HepG2 (cell line): ENCODE results near the gene CARMIL3. TPM values are rescaled to one million over a fixed set of nuclear protein-coding genes. Genes with fewer than 3 reads are reported as not detected.

Experiments
- ATF5 ChIP-seq: sonication (generic); formaldehyde crosslinking; IDR thresholded peaks from 2 replicates; pipeline ENCODE4 v1.4.0; 2020; ENCODE audit warnings: mild to moderate bottlenecking, low read depth, missing genetic modification reagents
- BCL6 ChIP-seq: IDR thresholded peaks from 2 replicates; pipeline ENCODE4 v1.6.1; 2016; ENCODE audit warnings: missing genetic modification reagents, missing compliant biosample characterization
- DZIP1 ChIP-seq: sonication (generic); formaldehyde crosslinking; IDR thresholded peaks from 2 replicates; pipeline ENCODE4 v1.5.0; 2020; ENCODE audit warnings: mild to moderate bottlenecking, missing genetic modification reagents
- EZH2 ChIP-seq: conservative IDR thresholded peaks from 2 replicates; pipeline ENCODE4 v1.6.1; 2012; ENCODE audit warnings: mild to moderate bottlenecking, low read depth, low read length, moderate library complexity
- KDM5A ChIP-seq: fragments of 200-600 bp; sonication (generic); IDR thresholded peaks from 2 replicates; pipeline ENCODE4 v1.7.0; 2018; ENCODE audit warnings: antibody characterized with exemption, mild to moderate bottlenecking, low read length, borderline replicate concordance
- KLF15 ChIP-seq: sonication (generic); formaldehyde crosslinking; IDR thresholded peaks from 2 replicates; pipeline ENCODE4 v1.8.1; 2023; ENCODE audit warnings: borderline replicate concordance, mild to moderate bottlenecking, inconsistent platforms, missing genetic modification reagents, mixed read lengths
- MEF2D ChIP-seq: sonication (generic); formaldehyde crosslinking; IDR thresholded peaks from 2 replicates; pipeline ENCODE4 v1.5.1; 2020; ENCODE audit warnings: mild to moderate bottlenecking, missing genetic modification reagents
- NFE2 ChIP-seq: sonication (generic); formaldehyde crosslinking; IDR thresholded peaks from 2 replicates; pipeline ENCODE4 v1.4.0; 2020; ENCODE audit warnings: missing genetic modification reagents
- NFE2L1 ChIP-seq: sonication (generic); formaldehyde crosslinking; IDR thresholded peaks from 2 replicates; pipeline ENCODE4 v1.4.0; 2020; ENCODE audit warnings: missing genetic modification reagents, mild to moderate bottlenecking, borderline replicate concordance
- NR2F1 ChIP-seq, 2 experiments: fragments of 450-650 bp in 1 of 2; formaldehyde crosslinking in 1 of 2; IDR thresholded peaks; 2 replicates each; pipeline versions ENCODE4 v1.5.0 to v1.6.1; 2016 to 2020; ENCODE audit warnings: mild to moderate bottlenecking in 1 of 2, missing compliant biosample characterization in 1 of 2, missing genetic modification reagents in 1 of 2, moderate library complexity in 1 of 2
- PHF21A ChIP-seq: sonication (generic); formaldehyde crosslinking; IDR thresholded peaks from 2 replicates; pipeline ENCODE4 v1.5.0; 2020; ENCODE audit warnings: mild to moderate bottlenecking, missing genetic modification reagents
- PITX1 ChIP-seq: sonication (generic); formaldehyde crosslinking; IDR thresholded peaks from 2 replicates; pipeline ENCODE4 v1.5.1; 2020; ENCODE audit warnings: mild to moderate bottlenecking, missing genetic modification reagents
- PRMT3 ChIP-seq: sonication (generic); formaldehyde crosslinking; IDR thresholded peaks from 2 replicates; pipeline ENCODE4 v1.8.1; 2022; ENCODE audit warnings: low read depth, mild to moderate bottlenecking, moderate library complexity, missing genetic modification reagents, borderline replicate concordance
- SMYD3 ChIP-seq: sonication (generic); formaldehyde crosslinking; IDR thresholded peaks from 2 replicates; pipeline ENCODE4 v1.8.1; 2023; ENCODE audit warnings: mild to moderate bottlenecking, missing genetic modification reagents
- SNAPC2 ChIP-seq: sonication (generic); formaldehyde crosslinking; IDR thresholded peaks from 2 replicates; pipeline ENCODE4 v1.8.1; 2022; ENCODE audit warnings: mild to moderate bottlenecking, missing genetic modification reagents
- SP1 ChIP-seq, 2 experiments: fragments of 450-650 bp in 1 of 2; sonication (generic) in 1 of 2; formaldehyde crosslinking in 1 of 2; IDR thresholded peaks; 2 replicates each; pipeline versions ENCODE4 v1.4.0 to v1.6.1; 2016 to 2020; ENCODE audit warnings: missing genetic modification reagents in 1 of 2
- SP5 ChIP-seq: IDR thresholded peaks from 2 replicates; pipeline ENCODE4 v1.6.1; 2016; ENCODE audit warnings: low read depth, borderline replicate concordance
- ZBTB42 ChIP-seq: sonication (generic); formaldehyde crosslinking; IDR thresholded peaks from 2 replicates; pipeline ENCODE4 v1.5.0; 2020; ENCODE audit warnings: mild to moderate bottlenecking, missing genetic modification reagents
- ZFAT ChIP-seq: sonication (generic); formaldehyde crosslinking; conservative IDR thresholded peaks from 2 replicates; pipeline ENCODE4 v1.8.1; 2023; ENCODE audit warnings: missing genetic modification reagents, inconsistent platforms
- ZNF20 ChIP-seq: sonication (generic); formaldehyde crosslinking; IDR thresholded peaks from 2 replicates; pipeline ENCODE4 v1.4.0; 2020; ENCODE audit warnings: mild to moderate bottlenecking, moderate library complexity, missing genetic modification reagents
- ZNF34 ChIP-seq: sonication (generic); formaldehyde crosslinking; IDR thresholded peaks from 2 replicates; pipeline ENCODE4 v1.4.0; 2020; ENCODE audit warnings: mild to moderate bottlenecking, missing genetic modification reagents, borderline replicate concordance
- ZNF383 ChIP-seq: sonication (generic); formaldehyde crosslinking; IDR thresholded peaks from 2 replicates; pipeline ENCODE4 v1.4.0; 2020; ENCODE audit warnings: missing genetic modification reagents, mild to moderate bottlenecking, borderline replicate concordance
- ZNF737 ChIP-seq: sonication (generic); formaldehyde crosslinking; IDR thresholded peaks from 2 replicates; pipeline ENCODE4 v1.5.0; 2020; ENCODE audit warnings: missing genetic modification reagents, mild to moderate bottlenecking, borderline replicate concordance
- ZNF773 ChIP-seq: sonication (generic); formaldehyde crosslinking; IDR thresholded peaks from 2 replicates; pipeline ENCODE4 v1.4.0; 2020; ENCODE audit warnings: missing genetic modification reagents, borderline replicate concordance
- polyA plus RNA-seq, 8 experiments: library from polyadenylated mRNA; depleted of rRNA in 3 of 8; stranded (reverse) in 7 of 8; unstranded in 1 of 8; fragments of >200 nt; fragmentation: Illumina TruSeq in 4 of 8; extraction: Trizol in 4 of 8; gene quantifications; 2 replicates each; pipeline versions ENCODE4 v1.2.1 to v1.2.3, GENCODE V29; 2011 to 2016; ENCODE audit warnings: low read depth in 4 of 8, missing spikeins in 1 of 8, mixed read lengths in 1 of 8; ENCODE audit not compliant: insufficient read depth in 1 of 8
- total RNA-seq, 5 experiments: library from RNA; depleted of rRNA; stranded (reverse); fragments of >200 nt; fragmentation: Illumina TruSeq; extraction: Trizol; gene quantifications; 2 replicates each; pipeline ENCODE4 v1.2.3, GENCODE V29; 2016; ENCODE audit warnings: low read depth in 1 of 5
- TF ChIP-seq, protein P1 (sequence below): IDR thresholded peaks from 2 replicates; pipeline ENCODE4 v1.6.1; 2018; ENCODE audit warnings: missing genetic modification reagents, mild to moderate bottlenecking, missing compliant biosample characterization
- TF ChIP-seq, protein P2 (sequence below): sonication (generic); formaldehyde crosslinking; IDR thresholded peaks from 2 replicates; pipeline ENCODE4 v1.8.0; 2022; ENCODE audit warnings: mild to moderate bottlenecking, missing genetic modification reagents, moderate library complexity

The CARMIL3 gene
- total and polyA plus RNA-seq, 2 of the 13 experiments (the other 11 are each of a cell fraction or from before 2014, with no cell fraction given), result 0.27 to 0.55 TPM

GRCh38 chr14:24081739-24082211, 30.0 kb downstream of the CARMIL3 start (continued):
- TF ChIP-seq SP1 (IDR thresholded peaks at IDR 0.05) (no peak), SP1 (CRISPR knock-in tag; IDR thresholded peaks at IDR 0.05) (no peak), SP5 (no peak), ZNF383 (0 out of 2 replicates have a peak, but pooled peaks have one; percentile 61), ZFAT (no peak), SMYD3 (CRISPR knock-in tag) (no peak), ZNF737 (CRISPR knock-in tag) (no peak), ZBTB42 (CRISPR knock-in tag) (0 out of 2 replicates have a peak, but pooled peaks have one; percentile 84), PRMT3 (CRISPR knock-in tag) (no peak), NFE2L1 (CRISPR knock-in tag) (no peak), SNAPC2 (CRISPR knock-in tag) (no peak), DZIP1 (CRISPR knock-in tag) (no peak), EZH2 (peak; percentile 62), PITX1 (CRISPR knock-in tag) (no peak), MEF2D (CRISPR knock-in tag) (no peak), ATF5 (CRISPR knock-in tag) (no peak), KDM5A (no peak), NR2F1 (CRISPR knock-in tag; IDR thresholded peaks at IDR 0.05) (no peak), ZNF34 (CRISPR knock-in tag) (no peak), KLF15 (CRISPR knock-in tag) (no peak), NFE2 (no peak), BCL6 (CRISPR knock-in tag) (peak; percentile 77), ZNF773 (CRISPR knock-in tag) (0 out of 2 replicates have a peak, but pooled peaks have one; percentile 16), ZNF20 (CRISPR knock-in tag) (no peak), PHF21A (CRISPR knock-in tag) (no peak)
- TF ChIP-seq, protein P1, sequence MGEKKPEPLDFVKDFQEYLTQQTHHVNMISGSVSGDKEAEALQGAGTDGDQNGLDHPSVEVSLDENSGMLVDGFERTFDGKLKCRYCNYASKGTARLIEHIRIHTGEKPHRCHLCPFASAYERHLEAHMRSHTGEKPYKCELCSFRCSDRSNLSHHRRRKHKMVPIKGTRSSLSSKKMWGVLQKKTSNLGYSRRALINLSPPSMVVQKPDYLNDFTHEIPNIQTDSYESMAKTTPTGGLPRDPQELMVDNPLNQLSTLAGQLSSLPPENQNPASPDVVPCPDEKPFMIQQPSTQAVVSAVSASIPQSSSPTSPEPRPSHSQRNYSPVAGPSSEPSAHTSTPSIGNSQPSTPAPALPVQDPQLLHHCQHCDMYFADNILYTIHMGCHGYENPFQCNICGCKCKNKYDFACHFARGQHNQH (CRISPR knock-in tag), result peak; percentile 3; the same call in 1 of the 2 replicates
- TF ChIP-seq, protein P2, sequence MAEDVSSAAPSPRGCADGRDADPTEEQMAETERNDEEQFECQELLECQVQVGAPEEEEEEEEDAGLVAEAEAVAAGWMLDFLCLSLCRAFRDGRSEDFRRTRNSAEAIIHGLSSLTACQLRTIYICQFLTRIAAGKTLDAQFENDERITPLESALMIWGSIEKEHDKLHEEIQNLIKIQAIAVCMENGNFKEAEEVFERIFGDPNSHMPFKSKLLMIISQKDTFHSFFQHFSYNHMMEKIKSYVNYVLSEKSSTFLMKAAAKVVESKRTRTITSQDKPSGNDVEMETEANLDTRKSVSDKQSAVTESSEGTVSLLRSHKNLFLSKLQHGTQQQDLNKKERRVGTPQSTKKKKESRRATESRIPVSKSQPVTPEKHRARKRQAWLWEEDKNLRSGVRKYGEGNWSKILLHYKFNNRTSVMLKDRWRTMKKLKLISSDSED, result no peak
